K562 (cell line): ENCODE results near the gene ARRDC5. TPM values are rescaled to one million over a fixed set of nuclear protein-coding genes. Genes with fewer than 3 reads are reported as not detected.

Source experiments
- ATF7 ChIP-seq: fragments of 450-650 bp; IDR thresholded peaks from 2 replicates; pipeline ENCODE4 v1.7.1; 2014; ENCODE audit warnings: mild to moderate bottlenecking, moderate library complexity
- CXXC5 ChIP-seq: fragments of 250-450 bp; sonication (Bioruptor Pico); IDR thresholded peaks from 2 replicates; pipeline ENCODE4 v1.8.0; 2022; ENCODE audit warnings: inconsistent platforms, mild to moderate bottlenecking, moderate library complexity
- DMBX1 ChIP-seq: fragments of 250-450 bp; sonication (Bioruptor Pico); IDR thresholded peaks from 2 replicates; pipeline ENCODE4 v1.8.0; 2022; ENCODE audit warnings: inconsistent platforms, mild to moderate bottlenecking, moderate library complexity, borderline replicate concordance
- EZH2 ChIP-seq: IDR thresholded peaks from 2 replicates; pipeline ENCODE4 v1.6.1; 2012; ENCODE audit warnings: low read depth, mild to moderate bottlenecking, inconsistent platforms, low read length, borderline replicate concordance
- FOS ChIP-seq: IDR thresholded peaks from 3 replicates; pipeline ENCODE4 v1.6.1; 2011; ENCODE audit not compliant: insufficient read length; ENCODE audit errors: extremely low read depth
- GATAD2A ChIP-seq: fragments of 450-650 bp; IDR thresholded peaks from 2 replicates; pipeline ENCODE4 v1.6.1; 2017
- NBN ChIP-seq: fragments of 450-650 bp; IDR thresholded peaks from 2 replicates; pipeline ENCODE4 v1.6.1; 2016; ENCODE audit warnings: low read depth, mild to moderate bottlenecking
- NCOA2 ChIP-seq, 2 experiments: fragments of 450-650 bp; IDR thresholded peaks; 2 replicates each; pipeline ENCODE4 v1.6.1; 2018; ENCODE audit warnings: mild to moderate bottlenecking in 2 of 2, moderate library complexity in 1 of 2; ENCODE audit not compliant: partially characterized antibody in 2 of 2
- POLR2A ChIP-seq: fragments of 450-650 bp; conservative IDR thresholded peaks from 2 replicates; pipeline ENCODE4 v1.6.1; 2016
- SFPQ ChIP-seq: fragments of 200-400 bp; formaldehyde crosslinking; IDR thresholded peaks from 2 replicates; pipeline ENCODE4 v1.6.1; 2017; ENCODE audit warnings: mild to moderate bottlenecking, low read depth, low read length, moderate library complexity
- SOX6 ChIP-seq: fragments of 450-650 bp; IDR thresholded peaks from 2 replicates; pipeline ENCODE4 v1.6.1; 2014; ENCODE audit warnings: mild to moderate bottlenecking
- SRSF1 ChIP-seq: fragments of 200-400 bp; formaldehyde crosslinking; IDR thresholded peaks from 2 replicates; pipeline ENCODE4 v1.6.1; 2017; ENCODE audit warnings: mild to moderate bottlenecking, low read depth, low read length, moderate library complexity
- TAF1 ChIP-seq: IDR thresholded peaks from 2 replicates; pipeline ENCODE4 v1.6.1; 2011; ENCODE audit warnings: mild to moderate bottlenecking, low read length, moderate library complexity; ENCODE audit not compliant: insufficient read depth, control insufficient read depth, severe bottlenecking; ENCODE audit errors: extremely low read depth
- TBL1XR1 ChIP-seq, 2 experiments: IDR thresholded peaks; 2 replicates each; pipeline ENCODE4 v1.6.1; 2012; ENCODE audit warnings: improper control_type of control experiment in 2 of 2, low read length in 2 of 2, mild to moderate bottlenecking in 1 of 2
- USF2 ChIP-seq: sonication (generic); formaldehyde crosslinking; IDR thresholded peaks from 2 replicates; pipeline ENCODE4 v1.5.0; 2020; ENCODE audit warnings: missing genetic modification reagents
- ZBED1 ChIP-seq: IDR thresholded peaks from 2 replicates; pipeline ENCODE4 v1.6.1; 2014
- ZNF217 ChIP-seq: sonication (generic); formaldehyde crosslinking; IDR thresholded peaks from 2 replicates; pipeline ENCODE4 v1.8.0; 2022; ENCODE audit warnings: mild to moderate bottlenecking, missing genetic modification reagents
- polyA plus RNA-seq, 8 experiments: library from polyadenylated mRNA; depleted of rRNA in 4 of 8; stranded (reverse) in 5 of 8; unstranded in 3 of 8; fragments of >200 nt; fragmentation: Nextera tagmentation in 2 of 8; fragmentation: Illumina TruSeq in 1 of 8; extraction: Ambion mirVana in 2 of 8; extraction: Trizol in 1 of 8; gene quantifications; 2 replicates each; pipeline versions ENCODE4 v1.2.1 to v1.2.3, GENCODE V29; 2011 to 2014; ENCODE audit warnings: inconsistent platforms in 1 of 8, missing spikeins in 1 of 8
- total RNA-seq, 7 experiments: library from RNA; depleted of rRNA in 6 of 7; stranded (reverse); fragments of >200 nt in 6 of 7; fragmentation: Illumina TruSeq in 2 of 7; extraction: Trizol in 2 of 7; gene quantifications; 2 replicates each; pipeline versions ENCODE4 v1.2.1 to v1.2.3, GENCODE V29; 2011 to 2021; ENCODE audit warnings: low replicate concordance in 1 of 7
- TF ChIP-seq, protein P1 (sequence below): fragments of 250-450 bp; sonication (Bioruptor Pico); IDR thresholded peaks from 2 replicates; pipeline ENCODE4 v1.5.0; 2020; ENCODE audit warnings: mild to moderate bottlenecking
- TF ChIP-seq, protein P2 (sequence below), 2 experiments: IDR thresholded peaks; 2 replicates each; pipeline ENCODE4 v1.6.1; 2012; ENCODE audit warnings: improper control_type of control experiment in 2 of 2, low read depth in 2 of 2, low read length in 2 of 2, borderline replicate concordance in 1 of 2
- TF ChIP-seq, protein P3 (sequence below): fragments of 250-450 bp; sonication (Bioruptor Pico); IDR thresholded peaks from 2 replicates; pipeline ENCODE4 v1.5.0; 2021

Gene ARRDC5
- total and polyA plus RNA-seq, 9 of the 15 experiments (the other 6 are each of a cell fraction or from before 2014, with no cell fraction given): not detected

DNA sequence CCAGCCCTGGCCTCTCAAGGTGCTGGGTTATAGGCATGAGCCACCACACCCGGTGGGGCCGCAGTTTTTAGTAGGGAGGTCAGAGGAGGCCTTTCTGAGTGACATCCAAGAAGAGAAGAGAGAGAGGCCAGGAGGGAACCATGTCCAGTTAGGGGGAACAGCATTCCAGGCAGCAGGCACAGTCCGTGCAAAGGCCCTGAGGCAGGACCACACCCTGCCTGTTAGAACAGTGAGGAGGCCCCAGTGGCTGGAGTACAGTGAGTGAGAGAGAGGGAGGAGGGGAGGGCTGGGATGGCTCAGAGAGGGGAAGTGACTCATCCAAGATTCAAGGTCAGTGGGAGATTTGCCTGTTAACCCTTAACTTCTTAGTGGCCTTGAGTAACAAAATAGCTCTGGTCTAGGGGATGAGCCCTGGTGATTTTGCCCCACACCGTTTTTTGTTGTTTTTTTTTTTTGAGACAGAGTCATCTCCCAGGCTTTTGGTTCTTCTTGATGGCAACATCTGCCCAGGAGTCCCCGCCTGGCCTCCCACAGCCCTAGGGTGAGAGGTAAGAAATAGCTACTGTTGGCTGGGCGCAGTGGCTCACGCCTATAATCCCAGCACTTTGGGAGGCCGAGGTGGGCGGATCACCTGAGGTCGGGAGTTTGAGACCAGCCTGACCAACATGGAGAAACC lies 32.5 kb downstream of the ARRDC5 start (continued):
- TF ChIP-seq, protein P1, sequence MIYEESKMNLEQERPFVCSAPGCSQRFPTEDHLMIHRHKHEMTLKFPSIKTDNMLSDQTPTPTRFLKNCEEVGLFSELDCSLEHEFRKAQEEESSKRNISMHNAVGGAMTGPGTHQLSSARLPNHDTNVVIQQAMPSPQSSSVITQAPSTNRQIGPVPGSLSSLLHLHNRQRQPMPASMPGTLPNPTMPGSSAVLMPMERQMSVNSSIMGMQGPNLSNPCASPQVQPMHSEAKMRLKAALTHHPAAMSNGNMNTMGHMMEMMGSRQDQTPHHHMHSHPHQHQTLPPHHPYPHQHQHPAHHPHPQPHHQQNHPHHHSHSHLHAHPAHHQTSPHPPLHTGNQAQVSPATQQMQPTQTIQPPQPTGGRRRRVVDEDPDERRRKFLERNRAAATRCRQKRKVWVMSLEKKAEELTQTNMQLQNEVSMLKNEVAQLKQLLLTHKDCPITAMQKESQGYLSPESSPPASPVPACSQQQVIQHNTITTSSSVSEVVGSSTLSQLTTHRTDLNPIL (CRISPR knock-in tag): no peak
- no peak for TF ChIP-seq POLR2A
- peak; percentile 82 for TF ChIP-seq ATF7
- peak; percentile 29; the same call in 1 of the 2 replicates for TF ChIP-seq CXXC5 (CRISPR knock-in tag)
- TF ChIP-seq, protein P2, sequence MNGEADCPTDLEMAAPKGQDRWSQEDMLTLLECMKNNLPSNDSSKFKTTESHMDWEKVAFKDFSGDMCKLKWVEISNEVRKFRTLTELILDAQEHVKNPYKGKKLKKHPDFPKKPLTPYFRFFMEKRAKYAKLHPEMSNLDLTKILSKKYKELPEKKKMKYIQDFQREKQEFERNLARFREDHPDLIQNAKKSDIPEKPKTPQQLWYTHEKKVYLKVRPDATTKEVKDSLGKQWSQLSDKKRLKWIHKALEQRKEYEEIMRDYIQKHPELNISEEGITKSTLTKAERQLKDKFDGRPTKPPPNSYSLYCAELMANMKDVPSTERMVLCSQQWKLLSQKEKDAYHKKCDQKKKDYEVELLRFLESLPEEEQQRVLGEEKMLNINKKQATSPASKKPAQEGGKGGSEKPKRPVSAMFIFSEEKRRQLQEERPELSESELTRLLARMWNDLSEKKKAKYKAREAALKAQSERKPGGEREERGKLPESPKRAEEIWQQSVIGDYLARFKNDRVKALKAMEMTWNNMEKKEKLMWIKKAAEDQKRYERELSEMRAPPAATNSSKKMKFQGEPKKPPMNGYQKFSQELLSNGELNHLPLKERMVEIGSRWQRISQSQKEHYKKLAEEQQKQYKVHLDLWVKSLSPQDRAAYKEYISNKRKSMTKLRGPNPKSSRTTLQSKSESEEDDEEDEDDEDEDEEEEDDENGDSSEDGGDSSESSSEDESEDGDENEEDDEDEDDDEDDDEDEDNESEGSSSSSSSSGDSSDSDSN (IDR thresholded peaks at IDR 0.05; ENCODE audit: borderline replicate concordance in 1 of 2, low read depth in 2 of 2, low read length in 2 of 2): no peak
- TF ChIP-seq ZBED1: no peak
- no peak for TF ChIP-seq ZNF217 (CRISPR knock-in tag)
- no peak for TF ChIP-seq SRSF1
- TF ChIP-seq NCOA2 (IDR thresholded peaks at IDR 0.05; ENCODE audit: partially characterized antibody in 2 of 2): no peak
- no peak; a peak in 1 of 4 replicates for TF ChIP-seq TBL1XR1 (IDR thresholded peaks at IDR 0.05; ENCODE audit: low read length in 2 of 2)
- peak; percentile 71 for TF ChIP-seq FOS
- TF ChIP-seq SOX6: peak; percentile 74
- TF ChIP-seq EZH2: no peak
- TF ChIP-seq, protein P3, sequence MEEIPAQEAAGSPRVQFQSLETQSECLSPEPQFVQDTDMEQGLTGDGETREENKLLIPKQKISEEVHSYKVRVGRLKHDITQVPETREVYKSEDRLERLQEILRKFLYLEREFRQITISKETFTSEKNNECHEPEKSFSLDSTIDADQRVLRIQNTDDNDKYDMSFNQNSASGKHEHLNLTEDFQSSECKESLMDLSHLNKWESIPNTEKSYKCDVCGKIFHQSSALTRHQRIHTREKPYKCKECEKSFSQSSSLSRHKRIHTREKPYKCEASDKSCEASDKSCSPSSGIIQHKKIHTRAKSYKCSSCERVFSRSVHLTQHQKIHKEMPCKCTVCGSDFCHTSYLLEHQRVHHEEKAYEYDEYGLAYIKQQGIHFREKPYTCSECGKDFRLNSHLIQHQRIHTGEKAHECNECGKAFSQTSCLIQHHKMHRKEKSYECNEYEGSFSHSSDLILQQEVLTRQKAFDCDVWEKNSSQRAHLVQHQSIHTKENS (CRISPR knock-in tag): no peak
- peak; percentile 92 for TF ChIP-seq NBN
- peak; percentile 47; the same call in 1 of the 2 replicates for TF ChIP-seq GATAD2A
- TF ChIP-seq TAF1: no peak
- TF ChIP-seq DMBX1 (CRISPR knock-in tag): peak; percentile 72
- TF ChIP-seq USF2 (CRISPR knock-in tag): no peak
- TF ChIP-seq SFPQ: no peak
